GM21737 (cell line): ENCODE data around the gene CRLF1.
"Not testable (repeated sequence)": the region's sequence is repeated elsewhere in the genome, so short reads cannot be mapped to it uniquely, and the experiment has no call there.

Experiments
- ATAC-seq: cut with Tn5 transposase; IDR thresholded peaks from one replicate; pipeline ENCODE4 v1.9.1; 2021; ENCODE audit warnings: mild to moderate bottlenecking, moderate library complexity; ENCODE audit not compliant: unreplicated experiment

Gene CRLF1

GRCh38 chr19:18594096-18594823 is 12.3 kb downstream of the CRLF1 start:
- ATAC-seq = no peak

GRCh38 chr19:18593367-18594095 is 13.1 kb downstream of the CRLF1 start:
- ATAC-seq = no peak

- not testable (repeated sequence) for ATAC-seq
These were observed 13.9 kb downstream of the CRLF1 start for GRCh38 chr19:18592732-18593131.

GRCh38 chr19:18591735-18592385 is 14.7 kb downstream of the CRLF1 start:
- no peak for ATAC-seq

GRCh38 chr19:18590273-18591272 is 16.0 kb downstream of the CRLF1 start:
- no peak for ATAC-seq

GRCh38 chr19:18589380-18590272 is 17.0 kb downstream of the CRLF1 start:
- peak; percentile 39 for ATAC-seq

GRCh38 chr19:18588611-18589379 is 17.8 kb downstream of the CRLF1 start, which contains the start of gene REX1BD:
REX1BD (plus strand) TSS chr19:18588798; CDS start chr19:18588802, 4 bp downstream.
- ATAC-seq = peak; percentile 72

- no peak for ATAC-seq
These were observed 18.5 kb downstream of the CRLF1 start for GRCh38 chr19:18587962-18588610.

- ATAC-seq = no peak
These were observed 19.0 kb downstream of the CRLF1 start for GRCh38 chr19:18587561-18587960.

- ATAC-seq = no peak
These were observed 20.3 kb downstream of the CRLF1 start for GRCh38 chr19:18586306-18586705.

- no peak for ATAC-seq
These were observed 26.3 kb downstream of the CRLF1 start for GRCh38 chr19:18580311-18580710.

- ATAC-seq = no peak
These were observed 29.2 kb downstream of the CRLF1 start for GRCh38 chr19:18577365-18577914.

- ATAC-seq = no peak
These were observed 30.2 kb downstream of the CRLF1 start for GRCh38 chr19:18576383-18576782.

- no peak for ATAC-seq
These were observed 31.8 kb downstream of the CRLF1 start for GRCh38 chr19:18574691-18575291.

- ATAC-seq = peak; percentile 78
These were observed 34.8 kb downstream of the CRLF1 start, which contains the start of gene UBA52 for GRCh38 chr19:18571564-18572344. UBA52 (plus strand) TSS chr19:18571857; CDS start chr19:18573301, 1,444 bp downstream.

- ATAC-seq = no peak
These were observed 38.2 kb downstream of the CRLF1 start for GRCh38 chr19:18568367-18568766.

GRCh38 chr19:18566953-18567352 is 39.6 kb downstream of the CRLF1 start:
- ATAC-seq = no peak
